PC-3 (cell line): ENCODE data around the gene NHLH2. TPM values are rescaled to one million over a fixed set of nuclear protein-coding genes. Genes with fewer than 3 reads are reported as not detected.

ENCODE experiments used
- ATAC-seq: fragments of 200-7000 bp; cut with Tn5 transposase; 2 replicates; pipeline ENCODE4 v1.9.1; 2020; ENCODE audit warnings: mild to moderate bottlenecking, moderate library complexity
- BruUV-seq: library from RNA; stranded (reverse); fragments of 400-500 nt; replicated peaks from 2 replicates; lab custom pipeline; 2021; lab: Mats Ljungman, UMichigan
- CTCF ChIA-PET: fragments of 300-600 bp; sonication (Branson Sonifier 250); formaldehyde crosslinking; loops from one replicate; lab custom pipeline; 2022; ENCODE audit warnings: antibody characterized with exemption; lab: Charles Lee
- POLR2A ChIA-PET: fragments of 300-600 bp; sonication (Branson Sonifier 250); formaldehyde crosslinking; loops from one replicate; lab custom pipeline; 2022; ENCODE audit warnings: antibody characterized with exemption; ENCODE audit not compliant: unreplicated experiment; lab: Charles Lee
- DNase-seq: peaks from one replicate; pipeline ENCODE4 v3.0.0-alpha.2; 2015
- H2AFZ ChIP-seq: fragments of 300-600 bp; sonication (generic); 2 replicates; pipeline ENCODE4 v1.6.0; 2016; ENCODE audit warnings: antibody characterized with exemption, low read length
- H3F3A ChIP-seq: fragments of 300-600 bp; sonication (generic); one replicate; pipeline ENCODE4 v1.6.0; 2017; ENCODE audit warnings: antibody characterized with exemption, low read length, control low read depth, mild to moderate bottlenecking; ENCODE audit not compliant: unreplicated experiment
- H3K27ac ChIP-seq: fragments of 300-600 bp; sonication (generic); 2 replicates; pipeline ENCODE4 v1.5.1; 2016; ENCODE audit warnings: mild to moderate bottlenecking, low read length
- H3K27me3 ChIP-seq: fragments of 300-600 bp; sonication (generic); 2 replicates; pipeline ENCODE4 v1.6.1; 2016; ENCODE audit warnings: low read length, mixed read lengths
- H3K36me3 ChIP-seq: fragments of 300-600 bp; sonication (generic); 2 replicates; pipeline ENCODE4 v1.6.1; 2016; ENCODE audit warnings: low read depth, mixed run types, low read length, mixed read lengths
- H3K4me1 ChIP-seq: fragments of 300-600 bp; sonication (generic); 2 replicates; pipeline ENCODE4 v1.5.1; 2016; ENCODE audit warnings: low read length; ENCODE audit not compliant: insufficient read depth
- H3K4me2 ChIP-seq: fragments of 300-600 bp; sonication (generic); 2 replicates; pipeline ENCODE4 v1.6.0; 2016; ENCODE audit warnings: low read length
- H3K4me3 ChIP-seq: fragments of 300-600 bp; sonication (generic); 2 replicates; pipeline ENCODE4 v1.5.1; 2016; ENCODE audit warnings: mild to moderate bottlenecking, low read length, mixed read lengths
- H3K79me2 ChIP-seq: fragments of 300-600 bp; sonication (generic); 2 replicates; pipeline ENCODE4 v1.6.1; 2017; ENCODE audit warnings: low read length, mixed read lengths
- H3K9ac ChIP-seq: fragments of 300-600 bp; sonication (generic); 2 replicates; pipeline ENCODE4 v1.6.0; 2016; ENCODE audit warnings: mild to moderate bottlenecking, low read length
- H3K9me2 ChIP-seq: fragments of 300-600 bp; sonication (generic); replicated peaks from 2 replicates; pipeline ENCODE4 v1.6.1; 2016; ENCODE audit warnings: mixed run types, low read length, mixed read lengths
- H3K9me3 ChIP-seq: fragments of 300-600 bp; sonication (generic); 2 replicates; pipeline ENCODE4 v1.6.1; 2016; ENCODE audit warnings: low read length, mixed read lengths
- H4K20me1 ChIP-seq: fragments of 300-600 bp; sonication (generic); 2 replicates; pipeline ENCODE4 v1.6.1; 2016; ENCODE audit warnings: low read length, mixed read lengths
- CTCF ChIP-seq: fragments of 300-600 bp; sonication (generic); conservative IDR thresholded peaks from 2 replicates; pipeline ENCODE4 v1.5.1; 2017; ENCODE audit warnings: antibody characterized with exemption, low read depth, mild to moderate bottlenecking, low read length
- EZH2 ChIP-seq: fragments of 300-600 bp; sonication (generic); IDR thresholded peaks from one replicate; pipeline ENCODE4 v1.6.1; 2017; ENCODE audit warnings: antibody characterized with exemption, mild to moderate bottlenecking, low read length; ENCODE audit not compliant: unreplicated experiment
- EZH2phosphoT487 ChIP-seq: fragments of 300-600 bp; sonication (generic); IDR thresholded peaks from 2 replicates; pipeline ENCODE4 v1.6.1; 2018; ENCODE audit warnings: mild to moderate bottlenecking, antibody characterized with exemption, low read length, borderline replicate concordance
- intact Hi-C: fragments of 100-400 bp; cut with micrococcal nuclease; formaldehyde crosslinking; loops from 2 replicates; pipeline ENCODE4 v1.9.0; 2023
- total RNA-seq: library from RNA; depleted of rRNA; stranded (reverse); fragments of >200 nt; gene quantifications from 2 replicates; pipeline ENCODE4 v1.2.3, GENCODE V29; 2014

The NHLH2 gene
- total RNA-seq, 1 experiment from 2014 or later, result not detected

- no peaks in the 10 kb centered on the region for H3K9me2 ChIP-seq
- no TSS peak for BruUV-seq
- H3K9me3 ChIP-seq, result no peaks in the 10 kb centered on the region
- no peak overlapping the region for H3K27ac ChIP-seq
- H2AFZ ChIP-seq, result no peak overlapping the region
- ChIA-PET POLR2A (no interaction called here), CTCF (no interaction called here)
- H3K4me2 ChIP-seq, result no peak overlapping the region
- H3K27me3 ChIP-seq, result no peaks in the 10 kb centered on the region
- H3K4me3 ChIP-seq, result no peak overlapping the region
- H3K9ac ChIP-seq, result no peak overlapping the region
- TF ChIP-seq EZH2 (no peak), CTCF (no peak), EZH2phosphoT487 (no peak)
- no peaks in the 10 kb centered on the region for H4K20me1 ChIP-seq
- intact Hi-C loops, result no loop called here
- no peaks in the 10 kb centered on the region; the same call in 1 of the 2 replicates for H3K4me1 ChIP-seq
- no peaks in the 10 kb centered on the region for H3K79me2 ChIP-seq
- no peaks in the 10 kb centered on the region for H3F3A ChIP-seq
- no peaks in the 10 kb centered on the region for H3K36me3 ChIP-seq
- DNase-seq, result no peak
- no peak for ATAC-seq
Measured at GRCh38 chr1:115810609-115811008, 30.3 kb downstream of the NHLH2 start.

GRCh38 chr1:115809847-115810246 lies 31.1 kb downstream of the NHLH2 start:
- H3K4me2 ChIP-seq, result no peak overlapping the region
- BruUV-seq, result no TSS peak

More at GRCh38 chr1:115809847-115810246, 31.1 kb downstream of the NHLH2 start:
- Histone ChIP-seq H3K79me2 (no peaks in the 10 kb centered on the region), H2AFZ (no peak overlapping the region), H3K27ac (no peak overlapping the region), H3K27me3 (no peaks in the 10 kb centered on the region), H3K9me2 (no peaks in the 10 kb centered on the region), H3K9ac (no peak overlapping the region), H3K9me3 (no peaks in the 10 kb centered on the region), H3K4me3 (no peak overlapping the region), H3K36me3 (no peaks in the 10 kb centered on the region), H3K4me1 (no peaks in the 10 kb centered on the region), H3F3A (no peaks in the 10 kb centered on the region), H4K20me1 (no peaks in the 10 kb centered on the region)
- ChIA-PET CTCF (no interaction called here), POLR2A (no interaction called here)
- no peak for ATAC-seq
- TF ChIP-seq EZH2phosphoT487, result no peak
- TF ChIP-seq EZH2, result no peak
- no peak for TF ChIP-seq CTCF
- intact Hi-C loops, result loop anchor here (10.0 kb wide), 1 partner anchor 325 kb away; no protein-coding TSS in a partner anchor
- DNase-seq, result no peak
